ENCODE results near the gene RPL12.
"Not testable (repeated sequence)": the region's sequence is repeated elsewhere in the genome, so short reads cannot be mapped to it uniquely, and the experiment has no call there.

Gene RPL12

DNA sequence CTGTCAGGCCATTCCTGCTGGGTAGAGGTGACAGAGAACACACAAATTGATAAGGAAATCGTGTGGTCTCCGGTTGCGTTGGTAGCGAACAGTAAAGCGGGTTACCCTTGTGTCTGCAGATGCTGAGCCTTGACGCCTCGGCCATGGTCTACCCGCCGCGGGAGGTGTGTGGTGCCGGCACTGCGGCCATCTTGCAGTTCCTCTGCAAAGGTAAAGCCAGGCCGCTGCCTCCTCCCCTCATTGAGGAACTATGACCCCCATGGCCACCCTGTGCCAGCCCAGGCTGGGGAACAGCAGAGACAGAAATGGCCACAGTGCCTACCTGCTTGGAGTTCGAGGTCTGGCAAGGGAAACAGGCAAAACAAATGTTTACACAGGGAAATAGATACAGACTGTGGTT, 16.4 kb upstream of the RPL12 start:
- no peak for DNase-seq (ENCODE audit: low read depth in 2 of 2)

DNA sequence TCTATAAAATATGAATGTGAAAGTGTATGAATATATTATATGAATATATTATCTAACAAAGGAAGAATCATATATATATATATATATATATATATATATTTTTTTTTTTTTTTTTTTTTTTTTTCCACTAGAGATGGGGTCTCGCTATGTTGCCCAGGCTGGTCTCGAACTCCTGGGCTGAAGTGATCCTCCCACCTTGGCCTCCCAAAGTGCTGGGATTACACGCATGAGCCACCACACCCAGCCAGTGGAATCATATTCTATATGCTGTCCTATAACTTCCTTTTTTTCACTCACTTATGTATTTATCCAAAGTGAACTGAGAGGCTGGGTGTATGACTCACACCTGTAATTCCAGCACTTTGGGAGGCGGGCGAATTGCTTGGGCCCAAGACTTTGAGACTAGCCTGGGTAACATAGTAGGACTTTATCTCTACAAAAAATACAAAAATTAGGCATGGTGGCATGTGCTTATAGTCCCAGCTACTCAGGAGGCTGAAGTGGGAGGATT, 15.3 kb upstream of the RPL12 start:
- DNase-seq (ENCODE audit: low read depth in 2 of 2) = not testable (repeated sequence)

DNA sequence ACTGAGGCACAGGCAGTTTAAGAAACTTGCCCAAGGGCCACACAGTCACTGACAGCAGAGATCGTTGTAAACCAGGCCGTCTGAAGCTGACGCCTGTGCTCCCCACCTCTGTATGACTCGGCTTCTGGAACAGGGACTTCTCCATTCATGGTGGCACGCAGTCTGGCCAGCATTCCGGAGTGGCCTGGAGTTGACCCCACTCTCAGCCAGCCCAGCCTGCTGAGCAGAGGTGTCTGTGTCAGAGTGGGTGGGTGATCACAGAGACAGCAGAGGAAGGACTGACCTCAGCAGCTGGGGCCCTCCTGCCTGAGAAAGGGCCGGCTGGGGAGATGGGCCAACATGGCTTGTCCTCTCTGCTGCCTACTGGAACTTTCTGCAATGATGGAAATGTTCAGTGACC, 12.7 kb upstream of the RPL12 start:
- no peak for DNase-seq (ENCODE audit: low read depth in 2 of 2)

DNA sequence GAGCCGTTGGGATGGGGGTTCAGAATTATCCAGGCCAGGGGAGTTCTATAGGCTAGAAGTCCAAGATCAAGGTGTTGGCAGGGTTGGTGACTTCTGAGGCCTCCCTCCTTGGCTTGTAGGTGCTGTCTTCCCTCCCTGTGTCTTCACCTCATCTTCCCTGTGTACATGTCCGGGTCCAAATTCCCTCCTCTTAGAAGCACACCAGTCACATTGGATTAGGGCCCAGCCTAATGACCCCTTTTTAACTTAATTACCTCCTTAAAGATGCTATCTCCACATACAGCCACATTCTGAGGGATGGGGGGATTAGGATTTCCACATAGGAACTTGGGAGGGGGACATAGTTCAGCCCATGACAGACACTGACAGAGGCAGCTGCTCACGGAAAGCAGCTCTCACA, 12.2 kb upstream of the RPL12 start:
- no peak for DNase-seq (ENCODE audit: low read depth in 2 of 2)

DNA sequence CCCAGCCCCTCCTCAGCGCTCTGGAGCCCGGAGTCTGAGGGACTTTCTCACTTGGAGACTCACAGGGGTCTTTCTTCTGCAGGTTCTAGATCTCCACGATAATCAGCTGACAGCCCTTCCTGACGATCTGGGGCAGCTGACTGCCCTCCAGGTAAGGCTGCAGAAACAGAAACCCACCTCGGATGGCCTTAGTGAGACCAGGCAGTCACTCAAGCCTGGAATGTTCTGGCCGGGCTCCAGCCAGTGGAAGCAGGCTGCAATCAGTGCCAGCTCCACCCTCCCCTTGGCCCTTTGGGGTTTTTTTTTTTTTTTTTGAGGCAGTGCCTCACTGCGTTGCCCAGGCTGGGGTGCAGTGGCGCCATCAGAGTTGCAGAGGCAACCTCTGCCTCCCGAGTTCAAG, 7.7 kb upstream of the RPL12 start:
- no peak for DNase-seq (ENCODE audit: low read depth in 2 of 2)

DNA sequence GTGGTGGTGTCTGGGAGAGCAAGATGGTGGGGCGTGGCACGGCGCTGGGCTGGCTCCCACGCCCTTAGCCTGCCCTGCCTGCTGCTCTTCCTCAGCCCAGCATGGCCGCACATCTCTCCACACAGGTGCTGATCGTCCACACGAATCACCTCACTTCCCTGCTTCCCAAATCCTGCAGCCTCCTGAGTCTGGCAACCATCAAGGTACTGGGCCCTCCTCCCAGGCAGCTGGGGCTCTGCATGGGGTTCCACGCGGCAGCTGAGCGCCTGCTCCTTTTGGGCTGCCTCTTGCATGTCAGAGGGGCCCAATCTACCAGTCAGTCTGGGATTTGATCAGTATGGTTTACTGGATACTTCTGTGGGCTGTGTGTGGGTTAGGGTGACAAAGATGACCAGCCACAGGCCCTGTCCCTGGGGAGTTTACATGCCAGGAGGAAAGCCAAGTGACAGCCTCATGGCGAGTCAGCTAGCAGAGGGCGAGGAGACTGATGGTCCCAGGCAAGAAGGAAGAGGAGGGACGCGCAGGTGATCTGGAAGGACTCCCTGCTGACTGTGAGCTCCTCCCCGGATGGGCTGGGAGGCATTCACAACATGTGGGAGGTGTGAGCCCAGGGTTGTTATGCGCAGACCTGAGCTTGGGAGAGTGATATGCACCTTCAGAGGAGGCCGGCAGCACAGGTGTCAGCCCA, 6.1 kb upstream of the RPL12 start:
- no peak for DNase-seq (ENCODE audit: low read depth in 2 of 2)

DNA sequence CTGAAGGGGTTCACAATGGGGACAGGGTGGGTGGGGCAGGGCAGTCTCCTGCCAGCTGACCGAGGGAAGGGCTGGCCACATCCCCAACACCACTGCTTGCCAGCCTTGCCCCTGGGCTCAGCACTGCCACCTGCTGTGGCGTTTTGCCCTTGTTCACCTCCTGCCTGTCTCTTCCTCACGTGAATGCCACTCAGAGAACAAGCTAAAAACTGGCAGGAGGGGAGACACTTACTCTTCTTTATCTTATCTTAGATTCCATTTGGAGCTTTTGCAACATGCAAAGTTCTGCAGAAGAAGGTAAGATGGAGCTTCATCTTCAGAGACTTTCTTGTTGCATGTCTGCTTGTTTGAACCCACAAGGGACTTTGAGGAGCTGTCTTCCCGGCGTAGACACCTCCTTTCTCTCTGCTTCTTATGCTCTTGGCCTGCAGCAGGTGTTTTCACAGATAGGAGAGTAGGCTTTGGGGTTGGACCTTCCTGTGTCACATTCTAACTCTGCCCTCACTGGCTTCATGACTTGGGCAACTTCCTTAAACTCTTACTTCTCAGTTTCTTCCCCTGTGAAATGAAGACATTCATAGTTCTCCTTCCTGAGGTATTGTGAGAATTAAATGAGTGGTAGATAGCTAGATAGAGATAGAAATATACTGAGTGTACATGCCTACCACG, 4.3 kb upstream of the RPL12 start:
- no peak for DNase-seq (ENCODE audit: low read depth in 2 of 2)

DNA sequence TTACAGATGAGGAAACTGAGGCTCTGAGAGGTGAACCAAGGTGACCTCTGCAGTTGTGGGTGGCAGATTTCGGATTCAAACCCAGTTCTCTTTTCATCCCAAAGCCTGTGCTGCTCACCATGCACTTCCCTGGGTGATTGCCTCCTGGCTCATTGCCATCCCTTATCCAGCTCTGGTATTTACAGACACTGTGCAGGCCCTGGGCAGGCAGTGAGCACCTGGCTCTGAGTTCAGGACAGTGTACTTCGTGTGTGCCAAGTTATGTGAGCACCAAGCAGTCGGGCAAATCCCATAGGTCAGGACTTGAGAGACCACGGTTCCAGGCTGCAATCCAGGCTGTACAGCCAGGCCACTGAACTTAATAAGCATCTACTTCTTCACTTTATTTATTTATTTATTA, 1.5 kb upstream of the RPL12 start:
- DNase-seq (ENCODE audit: low read depth in 2 of 2) = no peak

DNA sequence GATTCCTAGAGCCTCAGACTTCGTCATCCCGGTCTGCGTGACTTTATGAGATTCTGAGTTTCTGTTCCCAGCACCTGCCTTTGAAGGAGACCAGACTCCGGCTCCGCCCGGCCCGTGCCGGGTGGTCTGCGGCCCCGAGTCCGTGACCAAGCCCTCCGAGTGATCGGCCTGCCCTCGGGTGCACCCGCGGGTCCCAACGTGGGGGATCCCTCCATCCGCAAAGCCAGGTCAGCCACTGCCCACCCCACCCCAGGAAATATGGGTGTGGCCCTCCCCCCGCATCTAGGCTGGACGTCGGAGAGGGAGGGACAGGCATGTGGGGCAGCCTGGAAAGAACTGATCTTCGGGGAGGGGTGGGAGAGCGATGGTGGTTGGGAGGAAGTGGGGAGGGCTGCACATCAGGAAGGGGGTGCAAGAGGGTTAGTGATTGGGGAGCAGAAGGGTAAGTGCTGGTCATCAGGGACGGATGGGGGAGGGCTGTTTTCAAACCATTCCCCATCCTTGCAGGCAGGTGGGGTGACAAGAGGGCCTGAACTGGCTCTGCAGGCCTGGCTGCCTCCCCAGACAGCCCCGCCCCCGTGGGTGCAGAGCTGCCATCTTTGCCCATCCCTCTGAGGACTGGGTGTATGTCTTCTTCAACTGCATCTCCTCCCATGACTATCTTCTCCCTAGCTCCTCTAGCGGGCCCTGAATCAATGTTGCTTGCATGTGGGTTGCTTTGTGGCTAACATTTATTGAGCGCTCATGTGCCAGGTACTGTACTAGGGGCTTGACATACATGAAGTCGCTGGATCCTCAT, 851 bp upstream of the RPL12 start:
- no peak for DNase-seq (ENCODE audit: low read depth in 2 of 2)

DNA sequence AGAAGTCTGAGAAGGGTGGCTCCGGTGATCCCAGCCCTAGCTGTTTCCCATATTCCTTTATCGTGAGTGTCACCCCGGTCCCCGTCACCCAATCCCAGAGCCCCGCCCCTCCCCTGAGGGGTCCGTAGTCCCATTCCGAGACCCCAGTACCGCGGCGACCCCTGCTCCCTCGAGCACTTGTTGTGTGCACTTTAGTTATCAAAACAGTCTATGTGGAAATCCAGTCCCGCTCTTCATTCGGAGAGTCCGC, 327 bp upstream of the RPL12 start:
- DNase-seq (ENCODE audit: low read depth in 2 of 2) = no peak

DNA sequence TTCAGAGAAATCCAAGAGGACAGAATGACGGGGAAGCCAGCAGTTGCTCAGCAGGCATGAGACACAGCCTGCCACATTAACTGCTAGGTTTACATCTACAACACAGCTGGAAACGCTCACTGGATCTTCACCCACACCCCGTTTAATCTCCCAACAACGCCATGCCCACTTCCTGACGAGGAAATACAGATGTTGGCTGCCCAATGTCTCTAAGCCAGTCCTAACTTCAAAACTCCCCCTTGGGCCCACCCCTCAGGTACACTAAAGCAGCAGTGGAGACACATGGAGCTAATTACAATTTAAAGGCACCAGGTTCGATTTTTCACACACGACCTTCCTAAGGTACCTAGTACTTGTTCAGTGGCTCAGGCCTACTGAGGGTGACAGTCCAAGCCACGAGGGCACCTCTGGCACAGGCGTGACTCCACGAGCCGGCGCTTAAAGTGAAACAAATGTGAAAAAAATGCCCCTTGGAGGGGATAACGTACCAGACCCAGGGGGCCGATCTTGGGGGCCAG, 904 bp downstream of the RPL12 start:
- no peak for DNase-seq (ENCODE audit: low read depth in 2 of 2)

DNA sequence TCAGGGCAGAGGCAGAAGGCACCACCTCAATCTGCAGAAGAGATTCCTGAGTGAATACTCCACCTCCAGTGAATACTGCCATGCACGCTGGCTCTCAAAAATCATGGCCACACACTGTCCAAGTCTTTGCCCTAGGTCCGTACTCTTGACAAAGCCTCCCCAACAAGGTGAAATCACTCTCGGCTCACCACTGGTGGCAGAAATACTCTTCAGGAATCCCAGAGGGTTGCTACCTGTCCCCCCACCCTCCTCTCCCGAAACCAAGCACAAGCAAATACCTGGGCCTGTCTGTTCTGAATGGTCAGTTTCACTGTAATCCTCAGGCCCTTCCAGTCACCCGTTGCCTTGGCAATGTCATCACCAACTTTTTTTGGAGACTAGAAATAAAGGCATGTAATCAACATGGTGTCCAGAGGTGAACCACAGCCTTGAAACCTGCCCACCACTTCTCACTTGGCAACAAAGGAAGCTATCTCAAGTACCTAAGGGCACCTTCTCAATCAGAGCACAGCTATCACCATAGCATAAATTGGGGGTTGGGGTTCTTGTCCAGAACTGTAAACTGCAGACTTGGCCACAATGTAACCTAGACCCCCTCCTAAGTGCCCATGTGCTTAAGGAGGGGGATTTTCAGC, 1.8 kb downstream of the RPL12 start:
- no peak for DNase-seq (ENCODE audit: low read depth in 2 of 2)

DNA sequence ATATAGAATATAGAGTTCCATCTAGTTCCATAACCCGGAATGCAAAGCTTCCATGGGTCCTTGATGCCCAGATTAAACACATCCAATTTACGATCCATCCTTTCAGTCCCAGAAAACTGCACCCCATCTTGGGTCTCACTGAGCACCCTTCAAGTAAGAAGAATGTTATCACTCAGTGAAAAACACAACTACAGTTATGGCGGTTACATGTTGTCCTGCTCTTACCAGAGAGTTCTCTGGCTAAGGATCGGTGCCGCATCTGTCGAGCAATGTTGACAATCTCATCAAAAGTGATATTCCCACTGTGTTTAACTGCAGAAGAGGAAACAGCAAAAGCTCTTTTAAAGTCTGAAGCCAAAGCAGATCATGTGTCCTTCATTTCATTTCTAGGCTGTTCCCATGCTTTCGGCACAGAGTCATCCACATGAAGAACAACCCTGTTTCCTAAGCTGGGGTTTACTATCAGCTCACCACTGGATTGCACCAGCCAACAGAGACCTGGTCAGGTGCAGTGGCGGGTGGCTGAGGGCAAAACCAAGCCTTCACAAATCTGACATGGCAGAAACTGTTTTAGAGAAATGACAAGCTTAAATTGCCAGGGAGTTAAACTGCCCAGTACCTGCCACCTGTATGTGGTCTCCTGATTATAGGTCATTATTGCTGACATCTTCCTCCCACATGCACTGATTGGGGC, 2.9 kb downstream of the RPL12 start:
- DNase-seq (ENCODE audit: low read depth in 2 of 2) = no peak

DNA sequence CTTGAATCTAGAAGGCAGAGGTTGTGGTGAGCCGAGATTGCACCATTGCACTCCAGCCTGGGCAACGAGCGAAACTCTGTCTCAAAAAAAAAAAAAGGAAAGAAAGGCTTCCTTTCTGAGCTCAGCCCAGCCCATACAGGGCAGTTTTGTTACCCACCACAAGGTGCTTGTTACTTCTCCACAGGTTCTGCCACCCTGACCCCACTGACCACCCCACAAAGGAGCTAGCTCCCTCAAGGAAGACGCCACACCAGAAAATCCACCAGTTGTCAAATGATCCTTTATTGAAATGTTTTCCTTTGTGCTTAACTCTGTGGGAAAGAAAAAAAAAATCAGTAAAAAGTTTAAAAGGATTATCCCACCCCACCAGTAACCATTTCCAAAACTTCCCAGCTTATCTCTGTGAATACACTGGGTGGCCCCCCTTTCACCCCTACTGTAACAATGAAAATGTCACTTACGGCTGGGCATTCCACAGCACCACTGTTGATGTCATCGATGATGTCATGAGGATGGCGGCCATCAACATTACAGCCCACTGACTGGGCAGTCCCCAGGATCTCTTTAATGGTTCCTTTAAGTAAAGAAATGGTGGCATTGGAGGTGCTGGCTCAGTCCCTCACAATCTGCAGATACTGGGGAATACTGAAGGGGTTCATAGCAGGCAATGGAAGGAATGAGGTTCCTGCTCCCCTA, 3.6 kb downstream of the RPL12 start:
- DNase-seq (ENCODE audit: low read depth in 2 of 2) = no peak

DNA sequence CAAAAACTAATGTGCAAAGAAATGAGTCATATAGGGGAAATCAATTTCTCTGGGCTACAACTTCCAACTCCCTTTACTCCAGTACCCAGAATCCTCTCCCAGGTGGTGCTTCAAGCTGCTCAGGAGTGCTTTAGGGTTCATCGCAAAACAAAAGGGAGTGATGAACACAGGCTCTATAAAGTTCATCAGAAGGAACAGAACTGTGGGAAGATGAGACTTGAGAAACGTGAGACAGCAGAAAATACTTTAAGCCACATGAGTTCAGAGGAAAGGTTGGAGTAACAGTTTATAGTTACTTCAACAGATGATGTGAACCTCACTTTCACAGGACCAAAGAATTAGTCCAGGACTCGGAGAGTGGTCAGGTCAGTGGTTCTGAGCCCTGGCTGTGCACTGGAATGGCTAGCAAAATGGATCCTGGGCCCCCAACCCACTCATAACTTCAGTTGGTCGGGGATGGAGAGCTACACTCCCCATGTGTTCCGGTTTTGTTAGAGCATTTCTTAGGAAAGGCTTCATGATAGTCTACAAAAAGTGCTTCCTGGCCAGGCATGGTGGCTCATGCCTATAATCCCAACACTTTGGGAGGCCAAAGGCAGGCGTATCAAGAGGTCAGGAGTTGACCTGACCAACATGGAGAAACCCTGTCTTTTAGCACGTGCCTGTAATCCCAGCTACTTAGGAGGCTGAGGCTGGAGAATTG, 4.3 kb downstream of the RPL12 start:
- no peak for DNase-seq (ENCODE audit: low read depth in 2 of 2)

DNA sequence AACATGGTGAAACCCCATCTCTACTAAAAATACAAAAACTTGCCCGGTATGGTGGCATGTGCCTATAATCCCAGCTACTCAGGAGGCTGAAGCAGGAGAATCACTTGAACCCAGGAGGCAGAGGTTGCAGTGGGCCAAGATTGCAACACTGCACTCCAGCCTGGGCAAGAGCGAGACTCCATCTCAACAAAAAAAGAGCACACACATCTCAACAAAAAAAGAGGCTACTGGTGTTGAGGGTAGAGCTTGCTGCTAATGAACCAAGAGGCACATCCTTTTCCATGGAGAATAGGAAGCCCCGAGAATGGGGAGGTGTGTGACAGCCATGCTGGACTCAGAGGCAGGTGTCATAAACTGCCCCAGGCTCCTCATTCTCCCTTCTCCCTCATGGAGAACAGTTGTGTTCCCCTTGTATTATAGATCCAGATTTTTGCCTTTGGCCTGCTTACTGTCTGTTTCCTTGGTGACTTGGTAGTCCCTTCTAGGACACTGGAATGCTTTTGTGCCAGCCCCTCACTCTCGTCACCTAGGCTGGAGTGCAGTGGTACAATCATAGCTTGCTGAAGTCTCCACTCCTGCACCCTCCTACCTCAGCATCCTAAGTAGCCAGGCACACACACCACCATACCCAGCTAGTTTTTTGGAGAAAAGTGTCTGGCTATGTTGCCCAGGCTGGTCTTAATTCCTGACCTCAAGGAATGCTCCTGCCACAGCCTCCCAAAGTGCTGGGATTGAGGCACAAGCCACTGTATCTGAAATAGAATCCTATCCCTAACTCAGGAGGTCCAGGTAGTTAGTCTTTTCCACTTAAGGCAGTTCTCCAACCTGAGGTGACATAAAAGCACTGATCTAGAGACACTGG, 5.1 kb downstream of the RPL12 start:
- DNase-seq (ENCODE audit: low read depth in 2 of 2) = no peak

DNA sequence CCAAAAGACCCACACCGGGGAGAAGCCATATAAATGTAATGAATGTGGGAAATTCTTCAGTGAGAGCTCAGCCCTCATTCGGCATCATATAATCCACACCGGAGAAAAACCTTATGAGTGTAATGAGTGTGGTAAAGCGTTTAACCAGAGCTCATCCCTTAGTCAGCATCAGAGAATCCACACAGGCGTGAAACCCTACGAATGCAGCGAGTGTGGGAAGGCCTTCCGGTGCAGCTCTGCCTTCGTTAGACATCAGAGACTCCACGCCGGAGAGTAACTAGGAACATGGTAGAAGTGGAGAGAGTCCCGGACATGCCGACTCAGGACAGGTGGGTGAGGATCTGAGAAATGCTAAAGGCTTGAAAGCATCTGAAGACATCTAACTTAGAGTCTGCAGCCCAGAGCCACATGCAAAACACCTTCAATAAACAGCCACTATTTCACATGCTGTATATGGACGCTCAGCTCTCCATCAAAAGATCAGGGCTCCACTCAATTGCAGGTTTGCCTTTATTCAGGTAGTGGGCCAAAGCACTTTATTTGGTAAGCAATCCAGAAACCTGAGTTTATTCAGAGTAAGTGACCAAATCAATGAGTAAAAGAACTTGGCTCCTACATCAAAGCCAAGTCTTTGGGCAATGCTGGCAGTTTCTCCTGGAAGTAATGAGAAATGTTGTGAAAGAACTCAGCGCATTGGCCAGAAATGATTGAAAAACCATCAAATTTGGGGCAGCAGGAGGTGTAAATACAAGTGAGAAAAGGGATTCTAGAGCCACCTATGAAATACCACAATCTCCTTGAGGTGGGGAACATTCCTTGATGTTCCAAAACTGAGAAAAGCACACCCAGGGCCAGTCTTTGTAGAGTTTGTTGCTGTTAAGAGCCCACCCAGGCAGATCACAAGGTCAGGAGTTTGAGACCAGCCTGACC, 6.0 kb downstream of the RPL12 start:
- no peak for DNase-seq (ENCODE audit: low read depth in 2 of 2)

DNA sequence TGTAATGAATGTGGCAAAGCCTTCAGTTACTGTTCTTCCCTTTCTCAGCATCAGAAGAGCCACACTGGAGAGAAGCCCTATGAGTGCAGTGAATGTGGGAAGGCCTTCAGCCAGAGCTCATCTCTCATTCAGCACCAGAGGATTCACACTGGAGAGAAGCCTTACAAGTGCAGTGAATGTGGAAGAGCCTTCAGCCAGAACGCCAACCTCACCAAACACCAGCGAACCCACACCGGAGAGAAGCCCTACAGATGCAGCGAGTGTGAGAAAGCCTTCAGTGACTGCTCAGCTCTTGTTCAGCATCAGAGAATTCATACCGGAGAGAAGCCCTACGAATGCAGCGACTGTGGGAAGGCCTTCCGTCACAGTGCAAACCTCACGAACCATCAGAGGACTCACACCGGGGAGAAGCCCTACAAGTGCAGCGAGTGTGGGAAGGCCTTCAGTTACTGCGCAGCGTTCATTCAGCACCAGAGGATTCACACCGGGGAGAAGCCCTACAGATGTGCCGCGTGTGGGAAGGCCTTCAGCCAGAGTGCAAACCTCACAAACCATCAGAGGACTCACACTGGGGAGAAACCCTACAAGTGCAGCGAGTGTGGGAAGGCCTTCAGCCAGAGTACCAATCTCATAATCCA, 6.8 kb downstream of the RPL12 start:
- DNase-seq (ENCODE audit: low read depth in 2 of 2) = no peak

Measured in fibroblast of skin of left biceps (primary cell).